ENCODE results near the gene GIGYF2.

The GIGYF2 gene

GRCh38 chr2:232767866-232768265 is 70.7 kb downstream of the GIGYF2 start:
- peaks cover 19% of the 10 kb centered on the region for H3K36me3 Mint-ChIP-seq
- H3K4me3 Mint-ChIP-seq, result no peak overlapping the region
- H3K27ac Mint-ChIP-seq, result peak overlapping the region; percentile 5
- H3K27me3 Mint-ChIP-seq, result no peaks in the 10 kb centered on the region
- no peaks in the 10 kb centered on the region for H3K9me3 Mint-ChIP-seq (ENCODE audit: low read depth)
- peaks cover 32% of the 10 kb centered on the region for H3K4me1 Mint-ChIP-seq (ENCODE audit: low read depth)

- no peak overlapping the region for H3K4me3 Mint-ChIP-seq
- H3K27ac Mint-ChIP-seq, result no peak overlapping the region
- H3K4me1 Mint-ChIP-seq (ENCODE audit: low read depth), result peaks cover 35% of the 10 kb centered on the region
- H3K36me3 Mint-ChIP-seq, result peaks cover 15% of the 10 kb centered on the region
- H3K27me3 Mint-ChIP-seq, result no peaks in the 10 kb centered on the region
- no peaks in the 10 kb centered on the region for H3K9me3 Mint-ChIP-seq (ENCODE audit: low read depth)
Observed at GRCh38 chr2:232770207-232770606, 73.1 kb downstream of the GIGYF2 start.

- Mint-ChIP-seq H3K9me3 (ENCODE audit: low read depth) (no peaks in the 10 kb centered on the region), H3K27ac (peak overlapping the region; percentile 3), H3K4me3 (no peak overlapping the region), H3K36me3 (peaks cover 14% of the 10 kb centered on the region), H3K4me1 (ENCODE audit: low read depth) (peaks cover 32% of the 10 kb centered on the region), H3K27me3 (no peaks in the 10 kb centered on the region)
Observed at GRCh38 chr2:232771870-232772269, 74.7 kb downstream of the GIGYF2 start.

- Mint-ChIP-seq H3K36me3 (peaks cover 12% of the 10 kb centered on the region), H3K27me3 (no peaks in the 10 kb centered on the region), H3K27ac (peak overlapping the region; percentile 84), H3K4me3 (no peak overlapping the region), H3K4me1 (ENCODE audit: low read depth) (peaks cover 32% of the 10 kb centered on the region), H3K9me3 (ENCODE audit: low read depth) (no peaks in the 10 kb centered on the region)
Observed at GRCh38 chr2:232772531-232772930, 75.4 kb downstream of the GIGYF2 start.

GRCh38 chr2:232773815-232774214 is 76.7 kb downstream of the GIGYF2 start:
- Mint-ChIP-seq H3K27ac (no peak overlapping the region), H3K4me3 (no peak overlapping the region), H3K4me1 (ENCODE audit: low read depth) (peaks cover 32% of the 10 kb centered on the region), H3K36me3 (peaks cover 4% of the 10 kb centered on the region), H3K9me3 (ENCODE audit: low read depth) (no peaks in the 10 kb centered on the region), H3K27me3 (no peaks in the 10 kb centered on the region)

GRCh38 chr2:232776435-232776834 is 79.3 kb downstream of the GIGYF2 start, which contains the start of gene KCNJ13:
KCNJ13 (minus strand) TSS chr2:232776565; CDS start chr2:232771362, 5,203 bp downstream.
- H3K9me3 Mint-ChIP-seq (ENCODE audit: low read depth), result no peaks in the 10 kb centered on the region
- H3K4me1 Mint-ChIP-seq (ENCODE audit: low read depth), result peaks cover 16% of the 10 kb centered on the region
- H3K36me3 Mint-ChIP-seq, result peaks cover 4% of the 10 kb centered on the region
- H3K27me3 Mint-ChIP-seq, result no peaks in the 10 kb centered on the region
- no peak within 1 kb of the TSS for H3K4me3 Mint-ChIP-seq
- no peak within 1 kb of the TSS for H3K27ac Mint-ChIP-seq

GRCh38 chr2:232777276-232777675 is 80.1 kb downstream of the GIGYF2 start:
- Mint-ChIP-seq H3K4me1 (ENCODE audit: low read depth) (peaks cover 15% of the 10 kb centered on the region), H3K4me3 (no peak overlapping the region), H3K27ac (no peak overlapping the region), H3K36me3 (peaks cover 9% of the 10 kb centered on the region), H3K9me3 (ENCODE audit: low read depth) (no peaks in the 10 kb centered on the region), H3K27me3 (no peaks in the 10 kb centered on the region)

GRCh38 chr2:232779465-232779864 is 82.3 kb downstream of the GIGYF2 start:
- Mint-ChIP-seq H3K27me3 (no peaks in the 10 kb centered on the region), H3K4me3 (no peak overlapping the region), H3K36me3 (peaks cover 7% of the 10 kb centered on the region), H3K4me1 (ENCODE audit: low read depth) (peaks cover 8% of the 10 kb centered on the region), H3K9me3 (ENCODE audit: low read depth) (no peaks in the 10 kb centered on the region), H3K27ac (no peak overlapping the region)

GRCh38 chr2:232779934-232780333 is 82.8 kb downstream of the GIGYF2 start:
- Mint-ChIP-seq H3K27me3 (no peaks in the 10 kb centered on the region), H3K4me1 (ENCODE audit: low read depth) (peaks cover 11% of the 10 kb centered on the region), H3K27ac (no peak overlapping the region), H3K36me3 (peaks cover 7% of the 10 kb centered on the region), H3K9me3 (ENCODE audit: low read depth) (no peaks in the 10 kb centered on the region), H3K4me3 (no peak overlapping the region)

GRCh38 chr2:232781765-232782164 is 84.6 kb downstream of the GIGYF2 start:
- H3K36me3 Mint-ChIP-seq, result peaks cover 7% of the 10 kb centered on the region
- H3K27me3 Mint-ChIP-seq, result no peaks in the 10 kb centered on the region
- peak overlapping the region; percentile 76 for H3K27ac Mint-ChIP-seq
- H3K9me3 Mint-ChIP-seq (ENCODE audit: low read depth), result no peaks in the 10 kb centered on the region
- peaks cover 11% of the 10 kb centered on the region for H3K4me1 Mint-ChIP-seq (ENCODE audit: low read depth)
- peak overlapping the region; percentile 17 for H3K4me3 Mint-ChIP-seq

GRCh38 chr2:232783278-232783677 is 86.1 kb downstream of the GIGYF2 start:
- H3K27me3 Mint-ChIP-seq, result no peaks in the 10 kb centered on the region
- no peak overlapping the region for H3K4me3 Mint-ChIP-seq
- H3K4me1 Mint-ChIP-seq (ENCODE audit: low read depth), result peaks cover 11% of the 10 kb centered on the region
- H3K9me3 Mint-ChIP-seq (ENCODE audit: low read depth), result no peaks in the 10 kb centered on the region
- no peak overlapping the region for H3K27ac Mint-ChIP-seq
- peaks cover 15% of the 10 kb centered on the region for H3K36me3 Mint-ChIP-seq

- H3K36me3 Mint-ChIP-seq, result peaks cover 25% of the 10 kb centered on the region
Observed at GRCh38 chr2:232787806-232788205, 90.7 kb downstream of the GIGYF2 start.

GRCh38 chr2:232789082-232789481 is 92.0 kb downstream of the GIGYF2 start:
- Mint-ChIP-seq H3K9me3 (ENCODE audit: low read depth) (no peaks in the 10 kb centered on the region), H3K4me3 (no peak overlapping the region), H3K27ac (peak overlapping the region; percentile 31), H3K36me3 (peaks cover 23% of the 10 kb centered on the region), H3K27me3 (no peaks in the 10 kb centered on the region), H3K4me1 (ENCODE audit: low read depth) (peaks cover 3% of the 10 kb centered on the region)

More at GRCh38 chr2:232787806-232788205, 90.7 kb downstream of the GIGYF2 start:
- H3K27me3 Mint-ChIP-seq, result no peaks in the 10 kb centered on the region
- peak overlapping the region; percentile 3 for H3K27ac Mint-ChIP-seq
- H3K4me1 Mint-ChIP-seq (ENCODE audit: low read depth), result peaks cover 3% of the 10 kb centered on the region
- H3K4me3 Mint-ChIP-seq, result no peak overlapping the region
- H3K9me3 Mint-ChIP-seq (ENCODE audit: low read depth), result no peaks in the 10 kb centered on the region

- Mint-ChIP-seq H3K27ac (no peak overlapping the region), H3K9me3 (ENCODE audit: low read depth) (no peaks in the 10 kb centered on the region), H3K4me1 (ENCODE audit: low read depth) (no peaks in the 10 kb centered on the region), H3K4me3 (no peak overlapping the region), H3K36me3 (peaks cover 32% of the 10 kb centered on the region), H3K27me3 (no peaks in the 10 kb centered on the region)
Observed at GRCh38 chr2:232791518-232791917, 94.4 kb downstream of the GIGYF2 start.

GRCh38 chr2:232793271-232793670 is 96.1 kb downstream of the GIGYF2 start:
- H3K9me3 Mint-ChIP-seq (ENCODE audit: low read depth), result no peaks in the 10 kb centered on the region
- H3K36me3 Mint-ChIP-seq, result peaks cover 28% of the 10 kb centered on the region
- no peak overlapping the region for H3K4me3 Mint-ChIP-seq
- no peak overlapping the region for H3K27ac Mint-ChIP-seq
- H3K27me3 Mint-ChIP-seq, result no peaks in the 10 kb centered on the region
- H3K4me1 Mint-ChIP-seq (ENCODE audit: low read depth), result no peaks in the 10 kb centered on the region

- Mint-ChIP-seq H3K27ac (peak overlapping the region; percentile 38), H3K4me1 (ENCODE audit: low read depth) (no peaks in the 10 kb centered on the region), H3K9me3 (ENCODE audit: low read depth) (no peaks in the 10 kb centered on the region), H3K4me3 (no peak overlapping the region), H3K27me3 (no peaks in the 10 kb centered on the region), H3K36me3 (peaks cover 36% of the 10 kb centered on the region)
Observed at GRCh38 chr2:232794981-232795380, 97.8 kb downstream of the GIGYF2 start.

Measured in activated naive CD8-positive, alpha-beta T cell (primary cell).